Heart left ventricle (tissue), 13 donors: ENCODE data around the gene PDCD1.

ENCODE experiments used
- CTCF ChIP-seq, 12 donors: fragments of 200-600 bp; sonication (generic) in 4 of 12; IDR thresholded peaks; one replicate each; pipeline versions ENCODE4 v1.5.0 to v1.8.0; 2018 to 2022; ENCODE audit warnings: antibody characterized with exemption in 12 of 12, mild to moderate bottlenecking in 5 of 12
- POLR2A ChIP-seq, 2 donors: fragments of 450-650 bp; IDR thresholded peaks; one replicate each; pipeline ENCODE4 v1.6.1; 2017; ENCODE audit warnings: antibody characterized with exemption in 2 of 2, mild to moderate bottlenecking in 2 of 2, moderate library complexity in 2 of 2
- donor health status: ischemic (EF 13 %, LVEDD 7.1; RV severe dilation, severe dysfunction).
- donor health status: DM: no; HTN: yes; CAD: no.
- donor health status: DM: no; HTN: no; CAD: no.
- donor health status: ischemic (EF 25% LVEDD 6.9; RV normal size, moderate dysfunction).
- donor health status: ischemic (EF 25% LVEDD 5.7; RV mildly dilated, moderate dysfunction).
- donor health status: ischemic (EF 35%, LVEDD 5.7; RV mildly dilated, moderate dysfunction).
- donor health status: nonischemic (EF 11% LVEDD 7.7; RV severe dilation, severe dysfunction).
- donor health status: DM: yes; HTN: yes; CAD: no.
- donor health status: PGD.
- donor health status: ischemic (EF 29% LVEDD 5.4; RV normal size, mild dysfunction).
- donor health status: nonischemic (EF 23%, LVEDD 6.1; RV moderate dilation, normal function).

GRCh38 chr2:241890524-241891235, 32.0 kb upstream of the PDCD1 start:
- TF ChIP-seq CTCF (IDR thresholded peaks at IDR 0.05) (no peak), POLR2A (IDR thresholded peaks at IDR 0.05) (no peak)
